ENCODE measurements around the gene USE1.

DNA sequence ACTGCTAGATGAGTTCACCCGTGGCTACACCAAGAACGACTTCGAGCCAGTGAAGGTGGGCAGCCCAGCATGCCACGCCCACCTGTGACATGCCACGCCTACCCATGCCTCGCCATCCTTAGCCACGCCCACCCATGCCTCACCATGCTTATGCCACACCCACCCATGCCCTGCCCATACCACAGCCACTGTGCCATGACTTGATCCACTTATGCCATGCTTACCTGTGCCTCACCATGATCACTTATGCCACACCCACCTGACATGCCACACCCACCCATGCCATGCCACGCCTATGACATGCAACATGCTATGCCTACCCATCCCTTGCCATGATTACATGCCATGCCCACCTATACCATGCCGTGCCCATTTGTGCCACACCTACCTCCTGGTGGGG lies 12.9 kb upstream of the USE1 start:
- TF ChIP-seq EZH2 (IDR thresholded peaks at IDR 0.05) (no peak), POLR2AphosphoS5 (IDR thresholded peaks at IDR 0.05; ENCODE audit: borderline replicate concordance, low read depth, low read length) (no peak), FOXP2 (optimal IDR thresholded peaks at IDR 0.05; ENCODE audit: control extremely low read depth, extremely low read length, insufficient read depth) (no peak)
